Skeletal muscle cell (primary cell): Measurements from ENCODE around the gene SNN.

Experiments
- DNase-seq: peaks from one replicate; pipeline ENCODE4 v3.0.0-alpha.2; 2010; ENCODE audit warnings: low read depth
- H3K4me3 ChIP-seq: 2 replicates; pipeline ENCODE4 v1.5.1; 2011; ENCODE audit warnings: low read depth, mild to moderate bottlenecking, control low read depth, low read length, moderate library complexity

The SNN gene

GRCh38 chr16:11660565-11660964 lies 7.7 kb upstream of the SNN start:
- DNase-seq, result no peak
- H3K4me3 ChIP-seq, result no peak overlapping the region

DNA sequence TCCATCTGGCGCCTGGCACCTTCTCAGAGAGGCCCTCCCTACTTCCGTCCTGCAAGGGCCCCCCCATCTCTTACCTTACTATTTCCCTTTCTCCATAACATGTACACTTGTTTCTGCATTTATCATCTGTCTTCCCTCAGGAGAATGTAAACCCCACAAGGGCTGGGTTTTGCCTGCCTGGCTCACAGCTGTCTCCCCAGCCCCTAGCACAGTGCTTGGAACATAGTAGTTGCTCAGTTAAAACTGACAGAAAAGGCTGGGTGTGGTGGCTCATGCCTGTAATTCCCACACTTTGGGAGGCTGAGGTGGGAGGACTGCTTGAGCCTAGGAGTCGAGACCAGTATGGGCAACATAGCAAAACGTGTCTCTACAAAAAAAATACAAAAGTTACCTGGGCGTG lies 5.7 kb upstream of the SNN start:
- no peak for DNase-seq
- no peak overlapping the region for H3K4me3 ChIP-seq

DNA sequence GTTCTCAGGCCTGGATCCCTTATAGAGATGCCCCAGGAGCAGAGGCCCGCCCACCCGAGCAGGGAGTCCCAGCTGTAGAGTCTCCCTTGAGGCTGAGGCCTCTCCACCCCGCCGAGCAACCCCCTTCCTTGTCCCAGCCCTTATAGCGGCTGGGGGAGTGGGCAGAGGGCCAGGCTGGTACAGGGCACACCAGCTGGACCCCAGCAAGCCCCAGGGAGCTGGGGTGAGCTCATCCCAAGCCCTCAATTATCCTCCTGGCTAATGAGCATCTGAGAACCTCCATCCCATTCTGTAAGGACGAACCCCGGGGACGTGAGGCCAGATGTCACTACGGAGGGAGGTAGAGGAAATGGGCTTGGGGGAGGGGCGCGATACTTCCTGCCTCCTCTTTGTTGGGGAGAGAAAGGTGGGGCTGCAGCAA lies 3.2 kb upstream of the SNN start:
- no peak for DNase-seq
- no peak overlapping the region for H3K4me3 ChIP-seq

DNA sequence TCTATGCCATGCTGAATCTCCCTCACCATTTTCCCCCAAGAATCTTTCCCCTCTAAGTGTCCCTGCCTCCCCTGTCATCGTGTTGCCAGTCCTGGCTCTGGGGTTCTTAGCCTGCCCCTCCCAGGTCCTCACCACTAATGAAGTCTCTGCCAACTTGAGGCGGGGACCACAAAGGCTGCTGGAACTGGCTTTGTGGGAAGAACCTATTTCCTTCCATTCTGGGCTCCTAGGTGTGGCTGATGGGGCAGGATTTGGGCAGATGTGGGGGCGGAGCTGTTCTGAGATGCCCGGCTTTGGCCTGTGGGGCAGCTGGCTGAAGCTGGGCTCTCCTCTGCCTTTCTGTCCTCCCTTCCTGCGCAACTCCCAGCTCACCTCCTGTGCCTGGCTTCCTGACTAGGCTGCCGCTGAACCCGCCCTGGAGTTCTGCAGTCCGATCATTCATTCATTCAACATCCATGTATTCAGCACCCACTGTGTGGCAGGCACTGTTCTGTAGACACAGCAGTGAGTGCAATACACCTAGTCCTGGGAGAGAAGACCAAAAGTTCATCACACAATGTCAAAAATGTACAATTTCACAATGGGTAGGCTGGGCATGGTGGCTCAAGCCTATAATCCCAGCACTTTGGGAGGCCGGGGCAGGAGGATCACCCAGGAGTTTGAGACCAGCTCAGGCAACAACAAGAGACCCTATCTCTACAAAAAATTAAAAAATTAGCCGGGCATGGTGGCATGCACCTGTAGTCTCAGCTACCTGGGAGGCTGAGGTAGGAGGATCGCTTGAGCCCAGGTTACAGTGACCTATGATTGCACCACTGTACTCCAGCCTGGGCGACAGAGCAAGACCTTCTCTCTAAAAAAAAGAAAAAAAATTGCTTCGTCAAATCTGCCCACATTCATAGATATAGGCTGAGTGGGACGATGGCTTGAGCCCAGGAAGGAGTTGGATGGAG lies 1.9 kb upstream of the SNN start:
- no peak for DNase-seq
- no peak overlapping the region for H3K4me3 ChIP-seq

GRCh38 chr16:11667221-11667823 lies 933 bp upstream of the SNN start:
- no peak for DNase-seq
- H3K4me3 ChIP-seq, result no peak overlapping the region

GRCh38 chr16:11668623-11669379 lies 546 bp downstream of the SNN start:
- DNase-seq, result no peak

DNA sequence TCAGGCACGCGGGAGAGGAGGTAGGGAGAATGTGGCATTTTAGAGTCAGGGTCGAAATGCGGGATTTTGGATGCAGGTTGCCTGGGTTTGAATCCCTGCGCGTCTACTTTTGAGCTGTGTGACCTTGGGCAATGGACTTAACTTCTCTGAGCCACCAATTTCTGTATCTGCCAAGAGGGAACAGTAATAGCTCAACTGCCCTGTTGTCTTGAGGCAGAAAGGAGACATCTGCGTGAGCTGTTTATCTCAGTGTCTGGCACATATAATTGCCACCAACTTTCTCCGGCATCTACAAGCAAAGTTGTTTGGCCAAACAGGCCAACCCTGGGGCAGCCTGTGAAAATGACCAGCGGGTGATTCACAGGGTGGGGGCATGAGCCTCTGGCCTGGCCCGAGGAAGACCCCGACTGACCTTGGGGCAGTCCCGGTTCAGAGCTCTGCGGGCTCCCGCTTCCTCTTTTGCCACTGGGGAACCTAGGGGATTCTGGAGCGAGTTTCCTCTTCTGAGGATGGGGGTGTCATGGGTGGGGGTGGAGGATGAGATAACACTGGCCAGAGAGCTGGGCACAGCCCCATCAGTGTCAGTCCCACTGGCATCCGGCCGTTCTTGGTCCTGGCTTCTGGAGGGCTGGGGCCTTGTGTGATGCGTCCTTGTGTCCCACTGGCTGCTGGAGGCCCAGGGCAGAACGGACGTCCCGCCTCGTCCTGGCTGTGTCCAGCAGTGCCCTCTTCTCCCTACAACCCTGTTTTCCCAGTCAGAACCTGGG lies 1.3 kb downstream of the SNN start:
- no peak for DNase-seq
- peak overlapping the region; percentile 78 for H3K4me3 ChIP-seq

More at GRCh38 chr16:11668623-11669379, 546 bp downstream of the SNN start:
- peak overlapping the region; percentile 78 for H3K4me3 ChIP-seq

DNA sequence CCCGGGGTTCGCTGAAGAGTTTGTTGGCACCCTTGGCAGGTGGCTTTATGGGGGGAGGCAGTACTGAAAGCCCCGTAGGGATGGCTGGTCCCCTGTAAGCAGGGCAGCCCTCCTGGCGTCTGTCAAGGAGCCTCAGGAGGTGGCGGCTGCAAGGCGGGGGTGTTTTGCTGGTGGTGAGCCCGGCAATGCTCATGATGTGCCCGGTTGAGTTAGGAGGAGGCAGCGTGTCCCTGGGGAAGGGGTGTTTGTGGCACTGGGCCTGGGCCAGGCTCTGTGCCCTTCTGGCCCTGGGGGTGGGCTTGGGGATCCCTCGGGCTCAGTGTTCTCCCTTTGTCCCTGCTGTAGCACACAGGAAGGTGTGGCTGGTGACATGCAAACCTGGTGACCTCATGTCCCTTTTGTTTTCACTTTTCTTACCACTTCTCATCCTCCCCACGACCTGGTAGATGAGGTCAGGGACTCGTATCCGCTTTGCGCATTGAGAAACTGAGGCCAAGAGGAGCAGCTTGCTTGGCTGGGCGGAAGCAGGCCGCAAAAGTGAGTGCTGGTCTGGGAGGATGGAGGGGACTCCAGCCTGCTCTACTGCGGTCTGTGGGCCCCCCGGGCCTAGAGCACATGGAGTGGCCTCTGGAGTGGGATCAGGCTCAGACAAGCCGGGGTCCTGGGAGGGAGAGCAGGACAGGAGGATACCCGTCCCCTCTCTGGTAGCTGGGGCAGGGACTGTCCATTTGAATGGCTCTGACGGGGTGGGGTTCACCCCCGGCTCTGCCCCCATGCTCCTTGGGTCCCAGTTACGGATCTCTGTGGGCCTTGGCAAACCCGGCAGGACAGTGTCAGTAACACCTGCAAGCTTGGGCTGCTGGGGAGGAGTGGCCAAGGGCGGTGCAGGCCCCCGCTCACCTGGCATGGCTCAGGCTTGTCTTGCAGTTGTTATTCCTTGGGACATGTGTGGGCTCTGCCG lies 2.2 kb downstream of the SNN start:
- H3K4me3 ChIP-seq, result no peak overlapping the region
- DNase-seq, result no peak

- H3K4me3 ChIP-seq, result no peak overlapping the region
- DNase-seq, result no peak
Measured at GRCh38 chr16:11671271-11671670, 3.0 kb downstream of the SNN start.

GRCh38 chr16:11671676-11672075 lies 3.4 kb downstream of the SNN start:
- H3K4me3 ChIP-seq, result no peak overlapping the region
- DNase-seq, result no peak

DNA sequence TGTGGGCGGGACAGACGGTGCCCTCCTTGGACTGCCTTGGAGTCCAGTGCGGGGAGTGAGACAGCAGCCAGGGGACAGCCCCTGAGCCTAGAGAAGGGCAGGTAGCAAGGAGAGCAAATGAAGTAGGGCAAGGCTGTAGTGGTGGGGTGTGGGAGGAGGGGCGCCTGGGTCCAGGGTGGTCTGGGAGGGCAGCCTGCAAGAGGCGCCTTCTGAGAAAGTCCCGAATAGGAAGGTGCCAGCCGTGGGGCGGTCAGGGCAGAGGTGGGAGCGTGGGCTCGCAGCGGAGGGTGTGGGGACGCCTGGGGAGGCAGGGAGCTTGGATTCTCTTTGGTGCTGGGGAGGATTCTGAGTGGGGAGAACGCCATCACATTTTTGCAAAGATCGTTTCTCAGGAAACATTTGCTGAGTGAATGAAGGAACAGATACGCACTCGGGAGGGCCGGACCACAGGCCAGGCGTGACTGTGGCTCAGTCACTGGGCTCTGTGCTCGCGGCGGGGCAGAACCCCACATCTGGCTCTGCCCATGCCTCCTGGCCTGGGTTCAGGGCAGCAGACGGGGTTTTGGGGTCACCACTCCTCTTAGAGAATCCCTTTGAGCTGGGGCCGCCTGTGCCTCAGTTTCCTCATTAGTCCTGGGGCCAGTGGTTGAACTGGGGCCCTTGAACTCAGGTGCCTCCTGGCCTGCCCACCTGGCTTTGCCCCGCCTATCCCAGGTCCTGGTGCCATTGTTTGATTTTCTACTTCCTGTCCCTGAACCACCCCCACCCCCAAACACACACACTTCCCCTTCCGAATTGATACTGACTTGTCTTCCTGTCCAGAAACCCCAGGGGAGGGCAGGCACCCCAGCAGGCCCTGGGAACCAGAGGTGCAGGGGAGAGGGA lies 4.2 kb downstream of the SNN start:
- H3K4me3 ChIP-seq, result no peak overlapping the region
- no peak for DNase-seq

DNA sequence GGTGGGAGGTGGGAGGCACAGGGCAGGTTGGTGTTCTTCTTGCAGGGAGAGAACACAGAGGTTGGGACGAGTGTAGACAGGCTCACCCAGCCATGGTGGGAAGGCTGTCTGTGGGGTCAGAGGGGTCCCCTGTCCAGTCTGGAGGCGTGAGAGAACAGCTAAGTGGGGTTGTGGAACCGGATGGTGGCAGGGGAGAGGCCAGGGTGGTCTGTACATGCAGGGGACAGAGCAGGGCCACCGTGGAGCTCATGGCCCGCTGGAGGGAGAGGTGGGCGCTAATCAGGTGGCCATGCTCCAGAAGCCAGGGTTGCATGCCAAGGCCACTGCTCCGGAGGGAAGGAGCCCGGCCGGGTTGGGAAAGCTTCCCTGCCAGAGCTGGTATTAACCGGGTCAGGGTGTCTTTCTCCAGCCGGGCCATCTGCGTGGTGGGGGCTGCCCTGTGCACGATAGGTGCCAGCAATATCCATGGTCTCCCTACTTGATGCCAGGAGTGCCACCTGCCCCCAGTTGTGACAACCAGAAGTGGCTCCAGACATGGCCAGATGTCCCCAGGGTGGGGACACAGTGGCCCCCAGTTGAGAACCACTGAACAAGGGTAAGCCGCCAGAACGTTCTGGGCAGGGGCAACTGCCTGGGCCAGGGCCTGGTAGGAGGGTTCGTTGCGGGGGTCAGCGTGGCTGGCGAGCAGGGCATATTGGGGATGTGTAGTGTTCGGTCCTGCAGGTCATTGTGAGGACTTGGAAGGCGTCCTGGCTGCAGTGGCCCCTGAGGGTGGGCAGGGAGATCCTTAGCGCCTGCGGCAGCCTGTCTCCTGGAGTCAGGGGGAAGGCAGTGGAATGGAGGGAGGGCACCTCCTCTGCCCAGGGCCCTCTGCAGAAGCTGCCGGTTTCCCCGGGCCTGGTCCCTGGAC lies 5.1 kb downstream of the SNN start:
- no peak overlapping the region for H3K4me3 ChIP-seq
- no peak for DNase-seq

DNA sequence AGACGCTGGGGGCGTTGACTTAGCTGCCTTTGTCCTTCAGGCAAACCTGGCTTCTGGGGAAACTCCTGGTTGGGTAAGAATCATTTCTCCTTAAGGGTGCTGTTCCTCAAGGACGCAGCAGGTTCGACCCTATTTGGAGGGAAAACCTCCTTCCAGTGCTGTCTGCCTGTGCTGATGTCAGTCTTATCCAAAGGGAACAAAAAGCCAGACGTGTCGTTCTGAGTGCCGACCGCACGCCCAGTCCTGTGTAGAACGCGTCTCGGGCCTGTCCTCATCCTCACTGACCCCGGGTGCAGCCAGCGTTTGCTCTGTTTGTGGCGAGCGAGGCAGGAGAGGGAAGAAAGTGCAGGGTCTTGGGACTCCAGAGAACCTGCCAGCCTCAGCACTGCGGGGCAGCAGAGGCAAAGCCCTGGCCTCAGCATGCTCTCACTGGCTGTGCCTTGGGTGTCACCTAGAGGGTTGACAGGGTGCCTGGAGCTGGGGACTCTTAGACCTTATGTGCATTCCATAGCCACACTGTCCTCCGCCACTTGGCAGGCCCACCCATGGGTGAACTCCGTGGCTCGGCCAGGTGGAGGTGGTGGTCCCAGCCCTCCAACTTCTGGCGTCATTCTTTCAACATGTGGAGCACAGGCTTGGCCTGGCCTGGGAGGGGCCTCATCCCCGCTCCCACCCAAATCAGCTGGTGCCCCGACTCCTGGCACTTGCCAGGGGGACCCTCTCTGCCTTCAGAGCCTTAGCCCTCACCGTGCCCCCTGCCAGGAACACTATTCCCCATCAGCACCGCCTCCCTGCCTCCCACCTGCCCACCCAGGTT lies 6.0 kb downstream of the SNN start:
- no peak for DNase-seq

GRCh38 chr16:11674818-11675560 lies 6.7 kb downstream of the SNN start:
- DNase-seq, result no peak
- no peak overlapping the region for H3K4me3 ChIP-seq

More for the DNA sequence above, 6.0 kb downstream of the SNN start:
- H3K4me3 ChIP-seq, result no peak overlapping the region
